GM12875 (cell line): ENCODE measurements around the gene WNT9B.

Experiments
- H3K4me3 ChIP-seq: one replicate; pipeline ENCODE4 v1.5.1; 2011; ENCODE audit warnings: low read depth, low read length, control low read depth
- TF ChIP-seq, protein P1 (sequence below): IDR thresholded peaks from 2 replicates; pipeline ENCODE4 v1.5.1; 2011; ENCODE audit warnings: low read depth, mild to moderate bottlenecking, control low read depth, inconsistent platforms, low read length, moderate library complexity, borderline replicate concordance; ENCODE audit not compliant: insufficient read depth

The WNT9B gene

GRCh38 chr17:46883871-46884520 lies 32.6 kb downstream of the WNT9B start:
- TF ChIP-seq, protein P1, sequence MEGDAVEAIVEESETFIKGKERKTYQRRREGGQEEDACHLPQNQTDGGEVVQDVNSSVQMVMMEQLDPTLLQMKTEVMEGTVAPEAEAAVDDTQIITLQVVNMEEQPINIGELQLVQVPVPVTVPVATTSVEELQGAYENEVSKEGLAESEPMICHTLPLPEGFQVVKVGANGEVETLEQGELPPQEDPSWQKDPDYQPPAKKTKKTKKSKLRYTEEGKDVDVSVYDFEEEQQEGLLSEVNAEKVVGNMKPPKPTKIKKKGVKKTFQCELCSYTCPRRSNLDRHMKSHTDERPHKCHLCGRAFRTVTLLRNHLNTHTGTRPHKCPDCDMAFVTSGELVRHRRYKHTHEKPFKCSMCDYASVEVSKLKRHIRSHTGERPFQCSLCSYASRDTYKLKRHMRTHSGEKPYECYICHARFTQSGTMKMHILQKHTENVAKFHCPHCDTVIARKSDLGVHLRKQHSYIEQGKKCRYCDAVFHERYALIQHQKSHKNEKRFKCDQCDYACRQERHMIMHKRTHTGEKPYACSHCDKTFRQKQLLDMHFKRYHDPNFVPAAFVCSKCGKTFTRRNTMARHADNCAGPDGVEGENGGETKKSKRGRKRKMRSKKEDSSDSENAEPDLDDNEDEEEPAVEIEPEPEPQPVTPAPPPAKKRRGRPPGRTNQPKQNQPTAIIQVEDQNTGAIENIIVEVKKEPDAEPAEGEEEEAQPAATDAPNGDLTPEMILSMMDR: no peak
- no peak overlapping the region for H3K4me3 ChIP-seq

GRCh38 chr17:46884552-46884951 lies 33.2 kb downstream of the WNT9B start:
- TF ChIP-seq, protein P1: no peak
- no peak overlapping the region for H3K4me3 ChIP-seq

GRCh38 chr17:46885415-46886309 lies 34.3 kb downstream of the WNT9B start:
- no peak overlapping the region for H3K4me3 ChIP-seq
- TF ChIP-seq, protein P1: no peak

GRCh38 chr17:46886310-46886663 lies 34.9 kb downstream of the WNT9B start:
- TF ChIP-seq, protein P1: no peak
- H3K4me3 ChIP-seq: no peak overlapping the region

- H3K4me3 ChIP-seq: no peak overlapping the region
- TF ChIP-seq, protein P1: no peak
Observed at GRCh38 chr17:46887717-46888116, 36.3 kb downstream of the WNT9B start.

DNA sequence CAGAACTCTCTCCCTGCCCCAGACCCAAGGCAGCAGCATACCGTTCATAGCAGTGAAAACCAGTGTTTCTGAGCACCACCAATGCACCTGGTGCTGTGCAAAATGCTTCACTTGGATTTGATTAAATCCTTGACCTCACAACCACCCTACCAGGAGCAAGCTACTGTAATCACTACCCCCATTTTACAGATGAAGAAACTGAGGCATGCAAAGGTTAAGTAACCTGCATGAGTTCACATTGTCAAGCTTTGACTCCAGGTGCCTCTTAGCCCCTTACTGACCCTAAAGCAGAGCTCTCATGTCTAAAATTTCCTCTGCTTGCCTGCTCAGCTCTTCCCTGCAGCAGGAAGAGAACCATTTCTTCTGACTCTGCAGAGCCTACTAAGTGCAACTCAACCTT lies 37.3 kb downstream of the WNT9B start:
- TF ChIP-seq, protein P1: no peak
- H3K4me3 ChIP-seq: no peak overlapping the region

- TF ChIP-seq, protein P1: no peak
Observed at GRCh38 chr17:46889519-46889918, 38.1 kb downstream of the WNT9B start.

More at GRCh38 chr17:46889519-46889918, 38.1 kb downstream of the WNT9B start:
- no peak overlapping the region for H3K4me3 ChIP-seq
